ENCODE data around the gene AMOTL2. TPM values are rescaled to one million over a fixed set of nuclear protein-coding genes. Genes with fewer than 3 reads are reported as not detected.
A peak's percentile ranks its signal among the peaks of the same experiment; 100 is the strongest.

The AMOTL2 gene
- total RNA-seq, 1 donor from 2014 or later, result 156 TPM

DNA sequence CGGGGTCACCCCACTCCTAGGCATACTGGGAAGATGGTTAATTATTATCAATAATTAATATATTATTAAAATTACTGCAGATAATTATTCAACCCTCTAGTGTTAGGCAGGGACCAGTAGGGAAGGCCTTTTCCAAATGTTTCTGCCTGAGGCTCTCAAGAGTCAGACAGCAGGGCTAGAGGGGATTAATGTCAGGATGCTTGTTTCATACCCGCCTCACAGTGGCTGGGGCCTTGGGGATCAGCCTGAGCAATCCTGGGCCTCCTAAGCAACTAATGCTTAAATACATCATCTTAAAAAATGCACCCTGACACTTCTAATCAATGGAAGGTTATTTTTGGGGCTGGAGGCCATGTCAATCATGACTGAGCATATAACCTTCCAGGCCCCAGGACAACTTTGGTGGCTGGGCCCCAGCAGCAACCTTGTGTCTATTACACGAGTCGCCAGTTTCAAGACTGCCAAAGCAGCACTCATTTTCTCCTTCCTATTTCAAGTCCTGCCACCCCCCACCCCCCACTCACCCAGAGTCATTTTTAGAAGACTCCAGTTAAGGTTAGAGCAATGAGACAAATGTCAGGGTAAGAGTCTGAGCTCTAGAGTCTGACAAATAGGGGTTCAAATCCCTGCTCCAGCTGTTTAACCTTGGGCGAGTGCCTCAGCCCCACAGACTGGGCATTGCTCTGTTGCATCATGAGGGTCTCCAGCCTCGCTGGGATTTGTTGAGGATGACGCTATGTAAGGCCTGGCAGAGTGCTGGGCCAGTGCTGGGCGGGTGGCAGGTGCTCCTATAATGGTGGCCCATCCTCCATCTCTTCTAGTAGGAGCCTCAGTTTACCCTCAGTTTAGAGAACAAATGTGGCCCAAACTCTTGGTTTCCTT lies 6.1 kb downstream of the AMOTL2 start:
- intact Hi-C loops (cut with DNase I), result loop anchor here (10.0 kb wide), 1 partner anchor 793 kb away; the partner anchor contains the start of gene CDV3
- H3K27me3 ChIP-seq, result no peaks in the 10 kb centered on the region
- H3K36me3 ChIP-seq, result peaks cover 52 to 86% of the 10 kb centered on the region in 2 donors
- peak overlapping the region; percentile 93 to 99 for H3K27ac ChIP-seq
- peak in 1 of 2 donors; percentile 50 for DNase-seq (ENCODE audit: low spot score in 2 of 2)
- H3K9me3 ChIP-seq, result no peaks in the 10 kb centered on the region
- no peak for TF ChIP-seq CTCF (IDR thresholded peaks at IDR 0.05)
- no peak overlapping the region for H3K4me3 ChIP-seq
- peaks cover 40 to 88% of the 10 kb centered on the region in 2 donors for H3K4me1 ChIP-seq

GRCh38 chr3:134366928-134367811 lies 7.1 kb downstream of the AMOTL2 start:
- peaks cover 60 to 95% of the 10 kb centered on the region in 2 donors for H3K36me3 ChIP-seq
- no peaks in the 10 kb centered on the region for H3K9me3 ChIP-seq
- peaks cover 44 to 97% of the 10 kb centered on the region in 2 donors for H3K4me1 ChIP-seq
- peak overlapping the region; percentile 93 to 99 for H3K27ac ChIP-seq
- intact Hi-C loops (cut with DNase I), result loop anchor here (10.0 kb wide), 1 partner anchor 792 kb away; the partner anchor contains the start of gene CDV3
- H3K4me3 ChIP-seq, result no peak overlapping the region
- DNase-seq (ENCODE audit: low spot score in 2 of 2), result peak in 1 of 2 donors; percentile 66
- no peaks in the 10 kb centered on the region for H3K27me3 ChIP-seq
- no peak for TF ChIP-seq CTCF (IDR thresholded peaks at IDR 0.05)

DNA sequence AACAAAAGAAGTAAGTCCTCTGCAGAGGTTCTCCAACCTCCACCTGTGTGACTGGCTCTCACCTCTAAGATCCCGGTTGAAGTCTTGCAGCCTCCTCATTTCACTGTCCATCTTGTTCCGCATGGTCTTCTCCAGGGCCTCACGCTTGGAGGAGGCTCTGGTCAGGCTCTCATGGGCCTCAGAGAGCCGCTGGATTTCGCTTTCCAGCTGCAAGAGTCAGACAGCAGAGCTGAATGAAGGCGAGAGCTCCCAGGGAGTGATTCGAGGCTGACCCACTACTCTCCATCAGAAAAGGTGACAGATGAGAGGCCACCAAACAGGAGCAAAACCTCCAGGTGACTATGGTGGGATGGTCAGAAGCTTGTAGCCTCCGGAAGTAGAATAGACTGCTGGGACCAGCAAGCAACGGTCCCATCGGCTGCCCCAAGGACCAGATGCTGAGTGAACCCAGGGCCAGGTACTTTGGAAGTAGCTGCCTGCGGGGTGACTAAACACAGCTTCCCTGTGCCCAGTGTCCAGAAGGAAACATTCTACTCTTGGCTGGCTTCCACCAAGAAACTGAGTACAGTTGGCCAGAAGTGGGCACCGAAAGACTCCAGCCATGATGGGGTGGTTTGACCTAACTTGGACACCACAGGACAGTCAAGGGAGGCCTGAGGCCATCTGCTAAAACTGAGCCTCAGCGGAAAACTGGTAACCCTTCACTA lies 7.9 kb downstream of the AMOTL2 start:
- no peak for DNase-seq (ENCODE audit: low spot score in 2 of 2)
- Histone ChIP-seq H3K4me3 (no peak overlapping the region), H3K4me1 (peaks cover 36 to 97% of the 10 kb centered on the region in 2 donors)

GRCh38 chr3:134365766-134366065 lies 8.5 kb downstream of the AMOTL2 start:
- no peaks in the 10 kb centered on the region for H3K27me3 ChIP-seq
- no peak for DNase-seq (ENCODE audit: low spot score in 2 of 2)
- intact Hi-C loops (cut with DNase I), result loop anchor here (2.0 to 10.0 kb wide), 3 partner anchors 17 to 791 kb away; partner anchors contain the start of gene CDV3
- peaks cover 30 to 97% of the 10 kb centered on the region in 2 donors for H3K4me1 ChIP-seq
- no peaks in the 10 kb centered on the region for H3K9me3 ChIP-seq
- no peak for TF ChIP-seq CTCF (IDR thresholded peaks at IDR 0.05)
- no peak overlapping the region for H3K4me3 ChIP-seq
- H3K36me3 ChIP-seq, result peaks cover 68 to 96% of the 10 kb centered on the region in 2 donors
- peak overlapping the region; percentile 92 to 93 for H3K27ac ChIP-seq

More for the DNA sequence above, 7.9 kb downstream of the AMOTL2 start:
- no peak for TF ChIP-seq CTCF (IDR thresholded peaks at IDR 0.05)
- Histone ChIP-seq H3K27ac (peak overlapping the region; percentile 92 to 93), H3K27me3 (no peaks in the 10 kb centered on the region), H3K36me3 (peaks cover 68 to 96% of the 10 kb centered on the region in 2 donors), H3K9me3 (no peaks in the 10 kb centered on the region)
- intact Hi-C loops (cut with DNase I), result loop anchor here (10.0 kb wide), 1 partner anchor 792 kb away; the partner anchor contains the start of gene CDV3

All from ascending aorta (tissue), 2 donors.